ENCODE results near the gene KIAA0586. TPM values are rescaled to one million over a fixed set of nuclear protein-coding genes. Genes with fewer than 3 reads are reported as not detected.

KIAA0586 gene
- total and polyA plus RNA-seq, 11 donors: 5.9 to 19.7 (median 13.6) TPM

GRCh38 chr14:58533446-58533845, 105.9 kb downstream of the KIAA0586 start:
- Histone ChIP-seq H3K4me3 (no peak overlapping the region), H3K9me3 (peaks cover 0 to 11% (median 0%) of the 10 kb centered on the region in 12 donors), H3K4me1 (peaks cover 0 to 31% (median 10%) of the 10 kb centered on the region in 12 donors), H3K27ac (peak overlapping the region in 8 of 12 donors; percentile 24 to 63 (median 56)), H3K36me3 (no peaks in the 10 kb centered on the region), H3K27me3 (no peaks in the 10 kb centered on the region)
- TF ChIP-seq POLR2A (IDR thresholded peaks at IDR 0.05) (no peak), CTCF (IDR thresholded peaks at IDR 0.05) (no peak)
- peak in 2 of 5 donors; percentile 28 to 34 for DNase-seq
- intact Hi-C loops (cut with DNase I): no loop called here
- ATAC-seq: peak; percentile 75 to 90 (median 84)
- 41 to 50% (median 43%) methylated on average over 5 of the region's 5 CpGs for WGBS, 4 donors

GRCh38 chr14:58535044-58535443, 107.5 kb downstream of the KIAA0586 start:
- Histone ChIP-seq H3K36me3 (no peaks in the 10 kb centered on the region), H3K9me3 (peaks cover 0 to 8% (median 0%) of the 10 kb centered on the region in 12 donors), H3K27me3 (no peaks in the 10 kb centered on the region), H3K4me1 (peaks cover 0 to 31% (median 10%) of the 10 kb centered on the region in 12 donors), H3K27ac (peak overlapping the region in 9 of 12 donors; percentile 5 to 63 (median 31)), H3K4me3 (no peak overlapping the region)
- 49 to 63% (median 56%) methylated on average over 1 of the region's 1 CpG for WGBS, 4 donors
- no peak for TF ChIP-seq POLR2A (IDR thresholded peaks at IDR 0.05)
- TF ChIP-seq CTCF (IDR thresholded peaks at IDR 0.05): no peak
- intact Hi-C loops (cut with DNase I): no loop called here
- ATAC-seq: peak in 1 of 4 donors; percentile 39
- DNase-seq: no peak

- ATAC-seq: no peak
These were observed 109.5 kb downstream of the KIAA0586 start for GRCh38 chr14:58537004-58537403.

More at GRCh38 chr14:58537004-58537403, 109.5 kb downstream of the KIAA0586 start:
- DNase-seq: no peak
- peaks cover 0 to 4% (median 0%) of the 10 kb centered on the region in 12 donors for H3K9me3 ChIP-seq
- peaks cover 0 to 31% (median 10%) of the 10 kb centered on the region in 12 donors for H3K4me1 ChIP-seq
- intact Hi-C loops (cut with DNase I): no loop called here
- no peak for TF ChIP-seq CTCF (IDR thresholded peaks at IDR 0.05)
- TF ChIP-seq POLR2A (IDR thresholded peaks at IDR 0.05): no peak
- H3K4me3 ChIP-seq: no peak overlapping the region
- H3K27ac ChIP-seq: no peak overlapping the region
- no peaks in the 10 kb centered on the region for H3K36me3 ChIP-seq
- WGBS, 4 donors: 86 to 92% (median 87%) methylated on average over 3 of the region's 3 CpGs
- H3K27me3 ChIP-seq: no peaks in the 10 kb centered on the region
